ENCODE data around the gene MATN4.

DNA sequence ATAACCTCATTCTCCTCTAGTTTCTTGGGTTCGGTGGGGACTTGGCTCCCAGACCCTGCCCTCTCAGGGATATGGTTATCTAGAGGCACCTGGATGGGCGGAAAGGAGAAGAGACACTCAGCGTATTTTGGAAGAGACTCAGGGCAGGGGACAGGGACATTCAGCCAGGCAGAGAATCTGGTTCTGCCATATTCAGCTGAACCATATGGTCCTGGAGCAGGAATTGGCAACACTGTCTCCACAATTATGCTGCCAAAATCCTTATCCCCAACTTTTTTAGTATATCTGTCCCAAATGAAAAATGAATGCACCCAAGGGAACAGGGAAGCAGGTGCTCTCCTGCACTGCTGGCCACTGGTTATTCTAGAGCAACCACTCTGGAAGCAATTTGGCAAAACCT is 22.4 kb upstream of the MATN4 start:
- TF ChIP-seq, protein P1, sequence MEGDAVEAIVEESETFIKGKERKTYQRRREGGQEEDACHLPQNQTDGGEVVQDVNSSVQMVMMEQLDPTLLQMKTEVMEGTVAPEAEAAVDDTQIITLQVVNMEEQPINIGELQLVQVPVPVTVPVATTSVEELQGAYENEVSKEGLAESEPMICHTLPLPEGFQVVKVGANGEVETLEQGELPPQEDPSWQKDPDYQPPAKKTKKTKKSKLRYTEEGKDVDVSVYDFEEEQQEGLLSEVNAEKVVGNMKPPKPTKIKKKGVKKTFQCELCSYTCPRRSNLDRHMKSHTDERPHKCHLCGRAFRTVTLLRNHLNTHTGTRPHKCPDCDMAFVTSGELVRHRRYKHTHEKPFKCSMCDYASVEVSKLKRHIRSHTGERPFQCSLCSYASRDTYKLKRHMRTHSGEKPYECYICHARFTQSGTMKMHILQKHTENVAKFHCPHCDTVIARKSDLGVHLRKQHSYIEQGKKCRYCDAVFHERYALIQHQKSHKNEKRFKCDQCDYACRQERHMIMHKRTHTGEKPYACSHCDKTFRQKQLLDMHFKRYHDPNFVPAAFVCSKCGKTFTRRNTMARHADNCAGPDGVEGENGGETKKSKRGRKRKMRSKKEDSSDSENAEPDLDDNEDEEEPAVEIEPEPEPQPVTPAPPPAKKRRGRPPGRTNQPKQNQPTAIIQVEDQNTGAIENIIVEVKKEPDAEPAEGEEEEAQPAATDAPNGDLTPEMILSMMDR (IDR thresholded peaks at IDR 0.05 in 8 of 11, conservative IDR thresholded peaks at IDR 0.05 in 3 of 11), result no peak
- no peak for TF ChIP-seq POLR2AphosphoS5 (IDR thresholded peaks at IDR 0.05)

Measured in spleen (tissue), 7 donors.